HEK293T (cell line): ENCODE measurements around the gene DNAH14.
"Not testable (repeated sequence)": the region's sequence is repeated elsewhere in the genome, so short reads cannot be mapped to it uniquely, and the experiment has no call there.

Experiments used
- CTCF ChIA-PET: fragments of 350-600 bp; formaldehyde crosslinking; extraction: SDS; loops from one replicate; lab custom pipeline; 2021; ENCODE audit warnings: antibody characterized with exemption, inconsistent platforms; lab: Yijun Ruan, JAX
- POLR2A ChIA-PET: fragments of 350-600 bp; formaldehyde crosslinking; extraction: SDS; loops from one replicate; lab custom pipeline; 2020; ENCODE audit warnings: antibody characterized with exemption, inconsistent platforms; lab: Yijun Ruan, JAX
- DNase-seq: peaks from one replicate; pipeline ENCODE4 v3.0.0; 2012; ENCODE audit warnings: mixed read lengths; ENCODE audit errors: extremely low spot score
- ARNT ChIP-seq: fragments of 450-650 bp; IDR thresholded peaks from 2 replicates; pipeline ENCODE4 v1.6.1; 2017; ENCODE audit warnings: mild to moderate bottlenecking
- BHLHE40 ChIP-seq: fragments of 450-650 bp; IDR thresholded peaks from 2 replicates; pipeline ENCODE4 v1.6.1; 2016; ENCODE audit warnings: mild to moderate bottlenecking, moderate library complexity, borderline replicate concordance
- CTBP1 ChIP-seq: fragments of 450-650 bp; IDR thresholded peaks from 2 replicates; pipeline ENCODE4 v1.6.1; 2016; ENCODE audit warnings: borderline replicate concordance
- ELF4 ChIP-seq: fragments of 450-650 bp; IDR thresholded peaks from 2 replicates; pipeline ENCODE4 v1.6.1; 2017; ENCODE audit warnings: antibody characterized with exemption
- FOXA1 ChIP-seq: fragments of 450-650 bp; IDR thresholded peaks from 2 replicates; pipeline ENCODE4 v1.6.1; 2016; ENCODE audit warnings: mild to moderate bottlenecking
- FOXK2 ChIP-seq: fragments of 450-650 bp; IDR thresholded peaks from 2 replicates; pipeline ENCODE4 v1.6.1; 2016; ENCODE audit warnings: mild to moderate bottlenecking
- FOXM1 ChIP-seq: fragments of 450-650 bp; IDR thresholded peaks from 2 replicates; pipeline ENCODE4 v1.6.1; 2017; ENCODE audit warnings: mild to moderate bottlenecking, borderline replicate concordance
- HDGF ChIP-seq: fragments of 450-650 bp; IDR thresholded peaks from 2 replicates; pipeline ENCODE4 v1.6.1; 2017; ENCODE audit warnings: antibody characterized with exemption, borderline replicate concordance
- L3MBTL2 ChIP-seq: fragments of 450-650 bp; conservative IDR thresholded peaks from 2 replicates; pipeline ENCODE4 v1.6.1; 2016; ENCODE audit warnings: mild to moderate bottlenecking
- LEF1 ChIP-seq: fragments of 450-650 bp; IDR thresholded peaks from 2 replicates; pipeline ENCODE4 v1.6.1; 2017; ENCODE audit warnings: mild to moderate bottlenecking, borderline replicate concordance
- NFRKB ChIP-seq: fragments of 450-650 bp; IDR thresholded peaks from 2 replicates; pipeline ENCODE4 v1.6.1; 2016; ENCODE audit warnings: mild to moderate bottlenecking, moderate library complexity
- PKNOX1 ChIP-seq: fragments of 450-650 bp; IDR thresholded peaks from 2 replicates; pipeline ENCODE4 v1.6.1; 2016
- SP1 ChIP-seq: fragments of 450-650 bp; IDR thresholded peaks from 2 replicates; pipeline ENCODE4 v1.6.1; 2017
- SUZ12 ChIP-seq: fragments of 450-650 bp; IDR thresholded peaks from 2 replicates; pipeline ENCODE4 v1.6.1; 2016; ENCODE audit warnings: mild to moderate bottlenecking
- TARDBP ChIP-seq: fragments of 450-650 bp; IDR thresholded peaks from 2 replicates; pipeline ENCODE4 v1.6.1; 2016
- ZNF384 ChIP-seq: fragments of 450-650 bp; IDR thresholded peaks from 2 replicates; pipeline ENCODE4 v1.6.1; 2016

Gene DNAH14

GRCh38 chr1:225304996-225305395 is 375.5 kb downstream of the DNAH14 start:
- no peak for TF ChIP-seq CTBP1
- ChIA-PET POLR2A (no interaction called here), CTCF (no interaction called here)
- no peak for DNase-seq

GRCh38 chr1:225310544-225310943 is 381.1 kb downstream of the DNAH14 start:
- CTCF ChIA-PET, POLR2A ChIA-PET, DNase-seq: not testable (repeated sequence)

GRCh38 chr1:225318706-225319575 is 389.5 kb downstream of the DNAH14 start:
- CTCF ChIA-PET: interaction anchor here (0.6 to 3.0 kb wide), 14 partner anchors 11 to 156 kb away, joined by 3 to 23 read pairs (median 4); no protein-coding TSS in a partner anchor
- TF ChIP-seq L3MBTL2: no peak
- no peak for TF ChIP-seq HDGF
- no peak for TF ChIP-seq LEF1
- TF ChIP-seq ARNT: no peak
- TF ChIP-seq PKNOX1: no peak
- no peak for TF ChIP-seq SP1
- no peak for TF ChIP-seq TARDBP
- no peak for TF ChIP-seq CTBP1
- no peak for TF ChIP-seq NFRKB
- TF ChIP-seq FOXK2: no peak
- TF ChIP-seq ELF4: no peak
- TF ChIP-seq ZNF384: no peak
- TF ChIP-seq FOXM1: no peak
- no peak for TF ChIP-seq FOXA1
- no peak for TF ChIP-seq SUZ12
- no peak for TF ChIP-seq BHLHE40
- peak; percentile 82 for DNase-seq
- POLR2A ChIA-PET: no interaction called here

- POLR2A ChIA-PET: no interaction called here
- TF ChIP-seq PKNOX1 (no peak), SP1 (no peak), SUZ12 (no peak), BHLHE40 (no peak), ARNT (no peak), FOXA1 (no peak)
- CTCF ChIA-PET: interaction anchor here (0.5 to 3.0 kb wide), 5 partner anchors 12 to 153 kb away, joined by 3 to 23 read pairs (median 6); no protein-coding TSS in a partner anchor
- DNase-seq: no peak
These were observed 390.4 kb downstream of the DNAH14 start for GRCh38 chr1:225319871-225320270.

- DNase-seq: no peak
- ChIA-PET POLR2A (no interaction called here), CTCF (interaction anchor here (0.7 kb wide), 1 partner anchor 105 kb away, joined by 8 read pairs; no protein-coding TSS in a partner anchor)
- TF ChIP-seq SP1 (no peak), BHLHE40 (no peak), SUZ12 (no peak), FOXK2 (no peak), HDGF (no peak), PKNOX1 (no peak), FOXM1 (no peak), ZNF384 (no peak), TARDBP (no peak)
These were observed 392.3 kb downstream of the DNAH14 start for GRCh38 chr1:225321784-225322183.

GRCh38 chr1:225329041-225329440 is 399.6 kb downstream of the DNAH14 start:
- DNase-seq: no peak
- TF ChIP-seq LEF1 (no peak), SUZ12 (no peak), FOXK2 (no peak), BHLHE40 (no peak)
- ChIA-PET CTCF (interaction anchor here (0.9 kb wide), 1 partner anchor 10 kb away, joined by 4 read pairs; no protein-coding TSS in a partner anchor), POLR2A (no interaction called here)

- DNase-seq, POLR2A ChIA-PET: not testable (repeated sequence)
- CTCF ChIA-PET: interaction anchor here (0.9 kb wide), 1 partner anchor 11 kb away, joined by 4 read pairs; no protein-coding TSS in a partner anchor
These were observed 400.5 kb downstream of the DNAH14 start for GRCh38 chr1:225329996-225330395.
